ENCODE measurements around the gene SGPP1.

GRCh38 chr14:63642656-63643382 lies 85.0 kb downstream of the SGPP1 start:
- TF ChIP-seq POLR2A (IDR thresholded peaks at IDR 0.05; ENCODE audit: low read depth, low read length) (no peak), FOS (IDR thresholded peaks at IDR 0.05; ENCODE audit: low read depth, low read length) (no peak), USF2 (IDR thresholded peaks at IDR 0.05; ENCODE audit: low read depth, low read length) (no peak), MAFK (IDR thresholded peaks at IDR 0.05; ENCODE audit: low read depth, low read length) (no peak), BHLHE40 (IDR thresholded peaks at IDR 0.05; ENCODE audit: low read depth, low read length) (no peak)
- TF ChIP-seq, protein P1, sequence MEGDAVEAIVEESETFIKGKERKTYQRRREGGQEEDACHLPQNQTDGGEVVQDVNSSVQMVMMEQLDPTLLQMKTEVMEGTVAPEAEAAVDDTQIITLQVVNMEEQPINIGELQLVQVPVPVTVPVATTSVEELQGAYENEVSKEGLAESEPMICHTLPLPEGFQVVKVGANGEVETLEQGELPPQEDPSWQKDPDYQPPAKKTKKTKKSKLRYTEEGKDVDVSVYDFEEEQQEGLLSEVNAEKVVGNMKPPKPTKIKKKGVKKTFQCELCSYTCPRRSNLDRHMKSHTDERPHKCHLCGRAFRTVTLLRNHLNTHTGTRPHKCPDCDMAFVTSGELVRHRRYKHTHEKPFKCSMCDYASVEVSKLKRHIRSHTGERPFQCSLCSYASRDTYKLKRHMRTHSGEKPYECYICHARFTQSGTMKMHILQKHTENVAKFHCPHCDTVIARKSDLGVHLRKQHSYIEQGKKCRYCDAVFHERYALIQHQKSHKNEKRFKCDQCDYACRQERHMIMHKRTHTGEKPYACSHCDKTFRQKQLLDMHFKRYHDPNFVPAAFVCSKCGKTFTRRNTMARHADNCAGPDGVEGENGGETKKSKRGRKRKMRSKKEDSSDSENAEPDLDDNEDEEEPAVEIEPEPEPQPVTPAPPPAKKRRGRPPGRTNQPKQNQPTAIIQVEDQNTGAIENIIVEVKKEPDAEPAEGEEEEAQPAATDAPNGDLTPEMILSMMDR (conservative IDR thresholded peaks at IDR 0.05; ENCODE audit: low read depth, low read length): no peak
